Activated CD4-positive, alpha-beta memory T cell treated with anti-CD3 and anti-CD28 coated beads for 36 hours (primary cell): ENCODE results near the gene GALNT14. TPM values are rescaled to one million over a fixed set of nuclear protein-coding genes. Genes with fewer than 3 reads are reported as not detected.

ENCODE experiments used
- CTCF ChIA-PET: fragments of 350-600 bp; sonication (Branson Sonifier 250); formaldehyde crosslinking; loops from one replicate; lab custom pipeline; 2021; ENCODE audit warnings: antibody characterized with exemption, inconsistent platforms; lab: Charles Lee
- POLR2A ChIA-PET: fragments of 350-600 bp; sonication (Branson Sonifier 250); formaldehyde crosslinking; loops from one replicate; lab custom pipeline; 2021; ENCODE audit warnings: antibody characterized with exemption; lab: Charles Lee
- DNase-seq: peaks from one replicate; pipeline ENCODE4 v3.0.0-alpha.2; 2020
- H3K27ac Mint-ChIP-seq: one replicate; pipeline ENCODE4 v1.8.0; 2021; ENCODE audit warnings: mixed read lengths
- H3K27me3 Mint-ChIP-seq: one replicate; pipeline ENCODE4 v1.8.0; 2021; ENCODE audit warnings: mixed read lengths
- H3K36me3 Mint-ChIP-seq: one replicate; pipeline ENCODE4 v1.8.0; 2021; ENCODE audit warnings: mixed read lengths
- H3K4me1 Mint-ChIP-seq: one replicate; pipeline ENCODE4 v1.8.0; 2021; ENCODE audit warnings: low read depth, mixed read lengths
- H3K4me3 Mint-ChIP-seq: one replicate; pipeline ENCODE4 v1.8.0; 2021; ENCODE audit warnings: mild to moderate bottlenecking, mixed read lengths
- H3K9me3 Mint-ChIP-seq: one replicate; pipeline ENCODE4 v1.8.0; 2021; ENCODE audit warnings: mixed read lengths
- intact Hi-C: fragments of 100-400 bp; cut with micrococcal nuclease; formaldehyde crosslinking; loops from one replicate; pipeline ENCODE4 v1.15.1; 2023
- total RNA-seq, 2 experiments: library from RNA; stranded (reverse); gene quantifications; one replicate each; pipeline ENCODE4 v1.2.3, GENCODE V29; 2021

The GALNT14 gene
- total RNA-seq, 2 experiments from 2014 or later: 0.43 to 0.44 TPM

DNA sequence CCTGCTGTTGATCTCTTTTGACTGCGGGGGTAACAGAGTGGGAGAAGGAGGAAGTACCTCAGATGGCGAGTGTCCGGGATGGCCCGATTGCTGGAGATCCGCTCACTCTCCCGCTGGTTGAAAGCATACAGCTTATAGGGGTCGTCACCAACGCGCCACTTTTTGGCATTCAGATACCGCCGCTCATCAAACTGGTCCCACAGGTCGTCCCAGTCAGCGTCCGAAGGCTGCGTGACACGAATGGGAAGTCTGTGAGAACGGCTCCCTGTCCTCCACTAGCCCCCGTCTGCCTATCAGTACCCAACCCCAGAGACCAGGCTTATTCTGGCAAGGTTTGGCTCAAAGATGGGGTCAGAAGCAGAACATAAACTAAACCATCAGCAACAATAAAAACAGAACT, 145.5 kb downstream of the GALNT14 start:
- DNase-seq: no peak
- Mint-ChIP-seq H3K27ac (no peak overlapping the region), H3K27me3 (no peaks in the 10 kb centered on the region), H3K4me1 (no peaks in the 10 kb centered on the region), H3K36me3 (no peaks in the 10 kb centered on the region), H3K9me3 (no peaks in the 10 kb centered on the region), H3K4me3 (no peak overlapping the region)
- ChIA-PET POLR2A (no interaction called here), CTCF (no interaction called here)
- intact Hi-C loops: no loop called here

GRCh38 chr2:30990671-30991070, 147.6 kb downstream of the GALNT14 start:
- no peaks in the 10 kb centered on the region for H3K36me3 Mint-ChIP-seq
- H3K4me1 Mint-ChIP-seq: no peaks in the 10 kb centered on the region
- ChIA-PET POLR2A (no interaction called here), CTCF (no interaction called here)
- H3K27ac Mint-ChIP-seq: no peak overlapping the region
- intact Hi-C loops: no loop called here
- no peaks in the 10 kb centered on the region for H3K27me3 Mint-ChIP-seq
- H3K9me3 Mint-ChIP-seq: no peaks in the 10 kb centered on the region
- no peak overlapping the region for H3K4me3 Mint-ChIP-seq
- no peak for DNase-seq

GRCh38 chr2:30990176-30990575, 148.1 kb downstream of the GALNT14 start:
- Mint-ChIP-seq H3K27ac (no peak overlapping the region), H3K9me3 (no peaks in the 10 kb centered on the region), H3K36me3 (no peaks in the 10 kb centered on the region), H3K4me3 (no peak overlapping the region), H3K27me3 (no peaks in the 10 kb centered on the region), H3K4me1 (no peaks in the 10 kb centered on the region)
- no peak for DNase-seq
- ChIA-PET POLR2A (no interaction called here), CTCF (no interaction called here)
- intact Hi-C loops: no loop called here

- no peaks in the 10 kb centered on the region for H3K36me3 Mint-ChIP-seq
- POLR2A ChIA-PET: no interaction called here
- no peaks in the 10 kb centered on the region for H3K9me3 Mint-ChIP-seq
- H3K27me3 Mint-ChIP-seq: no peaks in the 10 kb centered on the region
- CTCF ChIA-PET: no interaction called here
- no peak overlapping the region for H3K4me3 Mint-ChIP-seq
- H3K27ac Mint-ChIP-seq: no peak overlapping the region
- H3K4me1 Mint-ChIP-seq: no peaks in the 10 kb centered on the region
- DNase-seq: no peak
- intact Hi-C loops: no loop called here
Observed at GRCh38 chr2:30989746-30990145, 148.5 kb downstream of the GALNT14 start.

- Mint-ChIP-seq H3K4me1 (no peaks in the 10 kb centered on the region), H3K36me3 (no peaks in the 10 kb centered on the region), H3K9me3 (no peaks in the 10 kb centered on the region), H3K27ac (no peak overlapping the region), H3K4me3 (no peak overlapping the region), H3K27me3 (no peaks in the 10 kb centered on the region)
- CTCF ChIA-PET: no interaction called here
- POLR2A ChIA-PET: no interaction called here
- intact Hi-C loops: no loop called here
- DNase-seq: no peak
Observed at GRCh38 chr2:30987566-30987965, 150.7 kb downstream of the GALNT14 start.

DNA sequence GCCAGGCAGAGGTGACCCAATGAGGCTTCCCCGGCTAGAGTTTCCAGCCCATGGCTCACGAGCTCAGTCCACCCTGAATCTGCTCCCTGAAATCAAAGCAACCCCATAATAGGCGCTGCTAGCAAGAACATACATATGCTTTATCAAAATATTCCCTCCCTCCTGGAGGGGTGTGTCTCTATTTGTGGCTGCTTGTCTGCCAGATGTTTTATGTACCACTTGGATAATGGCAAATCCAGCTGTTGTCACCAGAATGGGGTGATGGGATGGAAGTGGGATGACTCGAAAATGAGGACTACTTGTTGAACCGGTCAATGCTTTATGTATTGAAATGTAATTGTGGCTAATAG, 152.0 kb downstream of the GALNT14 start:
- DNase-seq: no peak
- Mint-ChIP-seq H3K4me1 (no peaks in the 10 kb centered on the region), H3K27ac (no peak overlapping the region), H3K4me3 (no peak overlapping the region), H3K36me3 (no peaks in the 10 kb centered on the region), H3K27me3 (no peaks in the 10 kb centered on the region), H3K9me3 (no peaks in the 10 kb centered on the region)
- ChIA-PET CTCF (no interaction called here), POLR2A (no interaction called here)
- intact Hi-C loops: no loop called here

DNA sequence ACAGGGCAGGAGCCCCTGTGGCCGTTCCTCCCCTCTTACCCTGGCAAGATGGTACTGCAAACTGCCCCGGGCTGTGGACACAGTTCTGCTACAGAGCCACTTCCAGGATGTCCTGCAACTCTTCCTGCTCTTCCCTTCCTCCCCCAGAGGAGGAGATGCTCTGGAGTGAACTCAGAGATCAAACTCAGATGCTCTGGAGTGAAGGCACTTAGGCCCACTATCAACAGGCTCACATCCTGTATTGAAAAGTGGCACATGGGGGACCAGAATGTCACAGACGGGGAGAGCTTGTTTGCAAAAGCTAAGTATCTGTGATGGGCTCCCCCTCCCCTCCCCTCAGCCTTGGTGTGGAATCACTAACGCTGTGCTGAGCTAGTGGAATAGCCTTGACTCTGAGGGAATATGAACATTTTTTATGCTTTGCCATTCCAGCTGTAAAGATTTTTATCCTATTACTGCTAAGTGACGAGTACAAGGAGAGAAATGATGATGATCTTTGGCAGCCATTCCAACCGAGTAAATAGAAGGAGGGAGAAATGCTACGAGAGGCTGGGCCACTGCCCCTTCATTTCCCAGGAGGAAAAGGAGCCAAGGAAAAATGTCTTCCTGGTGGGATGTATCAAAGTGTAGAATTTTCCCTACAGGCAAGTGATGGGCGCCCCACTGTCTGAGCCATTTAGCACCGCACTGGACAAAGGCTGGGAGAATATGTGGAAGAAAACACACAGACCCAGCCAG, 152.6 kb downstream of the GALNT14 start:
- CTCF ChIA-PET: no interaction called here
- H3K27me3 Mint-ChIP-seq: no peaks in the 10 kb centered on the region
- DNase-seq: no peak
- H3K4me1 Mint-ChIP-seq: no peaks in the 10 kb centered on the region
- no peaks in the 10 kb centered on the region for H3K9me3 Mint-ChIP-seq
- intact Hi-C loops: no loop called here
- POLR2A ChIA-PET: no interaction called here
- H3K4me3 Mint-ChIP-seq: no peak overlapping the region
- H3K27ac Mint-ChIP-seq: no peak overlapping the region
- no peaks in the 10 kb centered on the region for H3K36me3 Mint-ChIP-seq

- Mint-ChIP-seq H3K4me1 (no peaks in the 10 kb centered on the region), H3K27ac (no peak overlapping the region), H3K27me3 (no peaks in the 10 kb centered on the region), H3K36me3 (no peaks in the 10 kb centered on the region), H3K4me3 (no peak overlapping the region), H3K9me3 (no peaks in the 10 kb centered on the region)
- POLR2A ChIA-PET: no interaction called here
- CTCF ChIA-PET: no interaction called here
- no peak for DNase-seq
- intact Hi-C loops: no loop called here
Observed at GRCh38 chr2:30984148-30984547, 154.1 kb downstream of the GALNT14 start.

DNA sequence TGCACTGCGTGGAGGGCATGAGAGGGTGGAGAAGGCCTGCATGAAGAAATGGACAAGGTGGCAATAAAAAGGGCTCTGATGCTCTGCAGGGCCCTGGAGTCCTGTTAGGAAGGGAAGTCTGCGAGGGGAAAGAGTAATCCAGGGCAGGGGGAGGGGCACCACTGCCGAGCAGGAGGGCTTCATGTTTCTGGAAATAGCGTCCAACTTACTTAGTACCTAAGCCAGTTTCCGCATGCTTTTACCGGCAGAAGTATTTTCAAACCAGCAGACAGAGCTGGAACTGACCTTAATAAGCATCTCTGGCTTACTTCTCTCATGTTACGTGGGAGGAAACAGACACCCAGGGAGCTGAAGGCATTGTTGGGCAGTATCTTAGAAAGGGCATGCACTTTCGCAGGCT, 156.7 kb downstream of the GALNT14 start:
- intact Hi-C loops: no loop called here
- H3K4me1 Mint-ChIP-seq: peaks cover 2% of the 10 kb centered on the region
- no peak overlapping the region for H3K4me3 Mint-ChIP-seq
- H3K27ac Mint-ChIP-seq: no peak overlapping the region
- no peak for DNase-seq
- H3K36me3 Mint-ChIP-seq: no peaks in the 10 kb centered on the region
- H3K9me3 Mint-ChIP-seq: no peaks in the 10 kb centered on the region
- ChIA-PET POLR2A (no interaction called here), CTCF (no interaction called here)
- peaks cover 7% of the 10 kb centered on the region for H3K27me3 Mint-ChIP-seq

DNA sequence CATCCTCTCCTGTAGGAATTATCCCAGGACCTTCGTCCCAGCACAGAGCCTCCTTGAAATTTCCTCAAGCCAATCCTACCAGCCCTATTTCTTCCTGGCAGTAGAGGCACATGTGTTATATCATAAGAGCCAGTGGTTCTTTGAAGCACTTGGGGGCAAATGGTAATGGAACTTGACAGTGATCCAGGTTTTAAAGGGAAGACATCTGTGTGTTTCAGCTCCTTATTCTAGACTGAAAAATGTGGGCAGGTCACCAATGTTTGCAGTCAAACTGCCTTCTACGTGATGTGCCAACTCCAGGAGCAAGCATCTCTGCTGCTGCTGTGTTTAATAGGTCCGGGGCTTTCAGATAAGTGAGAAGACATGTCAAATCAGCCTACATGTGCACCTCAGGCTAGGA, 157.1 kb downstream of the GALNT14 start:
- H3K4me1 Mint-ChIP-seq: peaks cover 2% of the 10 kb centered on the region
- intact Hi-C loops: no loop called here
- CTCF ChIA-PET: no interaction called here
- no peak overlapping the region for H3K4me3 Mint-ChIP-seq
- no peaks in the 10 kb centered on the region for H3K36me3 Mint-ChIP-seq
- H3K27me3 Mint-ChIP-seq: peaks cover 7% of the 10 kb centered on the region
- H3K9me3 Mint-ChIP-seq: no peaks in the 10 kb centered on the region
- POLR2A ChIA-PET: no interaction called here
- H3K27ac Mint-ChIP-seq: no peak overlapping the region
- no peak for DNase-seq

- intact Hi-C loops: no loop called here
- peaks cover 2% of the 10 kb centered on the region for H3K4me1 Mint-ChIP-seq
- POLR2A ChIA-PET: no interaction called here
- CTCF ChIA-PET: interaction anchor here (0.9 kb wide), 1 partner anchor 268 kb away, joined by 3 read pairs; no protein-coding TSS in a partner anchor
- DNase-seq: peak; percentile 20
- no peak overlapping the region for H3K27ac Mint-ChIP-seq
- H3K4me3 Mint-ChIP-seq: no peak overlapping the region
- H3K9me3 Mint-ChIP-seq: no peaks in the 10 kb centered on the region
- H3K27me3 Mint-ChIP-seq: peaks cover 7% of the 10 kb centered on the region
- no peaks in the 10 kb centered on the region for H3K36me3 Mint-ChIP-seq
Observed at GRCh38 chr2:30979822-30980245, 158.4 kb downstream of the GALNT14 start.

GRCh38 chr2:30978854-30979253, 159.4 kb downstream of the GALNT14 start:
- ChIA-PET CTCF (no interaction called here), POLR2A (no interaction called here)
- Mint-ChIP-seq H3K27ac (no peak overlapping the region), H3K36me3 (no peaks in the 10 kb centered on the region), H3K27me3 (peaks cover 9% of the 10 kb centered on the region), H3K4me1 (peaks cover 2% of the 10 kb centered on the region), H3K9me3 (no peaks in the 10 kb centered on the region), H3K4me3 (no peak overlapping the region)
- intact Hi-C loops: no loop called here
- no peak for DNase-seq

- intact Hi-C loops: no loop called here
- ChIA-PET CTCF (no interaction called here), POLR2A (no interaction called here)
- Mint-ChIP-seq H3K36me3 (no peaks in the 10 kb centered on the region), H3K9me3 (no peaks in the 10 kb centered on the region), H3K4me1 (peaks cover 2% of the 10 kb centered on the region), H3K27me3 (peaks cover 9% of the 10 kb centered on the region), H3K4me3 (no peak overlapping the region), H3K27ac (no peak overlapping the region)
- DNase-seq: peak; percentile 28
Observed at GRCh38 chr2:30978044-30978443, 160.2 kb downstream of the GALNT14 start.
